ENCODE measurements around the gene VAV3.
A peak's percentile ranks its signal among the peaks of the same experiment; 100 is the strongest.
"Not testable (repeated sequence)": the region's sequence is repeated elsewhere in the genome, so short reads cannot be mapped to it uniquely, and the experiment has no call there.

The VAV3 gene

GRCh38 chr1:107788206-107789202, 176.5 kb downstream of the VAV3 start:
- DNase-seq, result no peak

GRCh38 chr1:107787299-107787698, 177.7 kb downstream of the VAV3 start:
- peak in 1 of 5 donors; percentile 34 for DNase-seq

GRCh38 chr1:107786203-107786845, 178.7 kb downstream of the VAV3 start:
- DNase-seq, result peak in 1 of 5 donors; percentile 69

GRCh38 chr1:107785496-107786202, 179.3 kb downstream of the VAV3 start:
- DNase-seq, result peak in 1 of 5 donors; percentile 30

- DNase-seq, result peak in 3 of 5 donors; percentile 24 to 54 (median 50)
These were observed 182.6 kb downstream of the VAV3 start for GRCh38 chr1:107782217-107782845.

GRCh38 chr1:107781245-107781644, 183.7 kb downstream of the VAV3 start:
- no peak for DNase-seq

GRCh38 chr1:107777664-107778047, 187.3 kb downstream of the VAV3 start:
- no peak for DNase-seq

GRCh38 chr1:107776900-107777663, 187.9 kb downstream of the VAV3 start:
- no peak for DNase-seq

- no peak for DNase-seq
These were observed 193.6 kb downstream of the VAV3 start for GRCh38 chr1:107771377-107771776.

GRCh38 chr1:107767156-107767582, 197.8 kb downstream of the VAV3 start:
- no peak for DNase-seq

- DNase-seq, result no peak
These were observed 198.4 kb downstream of the VAV3 start for GRCh38 chr1:107766533-107766932.

- DNase-seq, result no peak
These were observed 202.1 kb downstream of the VAV3 start for GRCh38 chr1:107762751-107763390.

GRCh38 chr1:107760065-107760464, 204.9 kb downstream of the VAV3 start:
- DNase-seq, result no peak

GRCh38 chr1:107750364-107750959, 214.5 kb downstream of the VAV3 start:
- DNase-seq, result peak in 1 of 5 donors; percentile 11

GRCh38 chr1:107748531-107748930, 216.4 kb downstream of the VAV3 start:
- no peak for DNase-seq

GRCh38 chr1:107741242-107741641, 223.7 kb downstream of the VAV3 start:
- no peak for DNase-seq

GRCh38 chr1:107740579-107740978, 224.4 kb downstream of the VAV3 start:
- DNase-seq, result no peak

GRCh38 chr1:107739651-107740050, 225.3 kb downstream of the VAV3 start:
- no peak for DNase-seq

GRCh38 chr1:107739201-107739600, 225.8 kb downstream of the VAV3 start:
- no peak for DNase-seq

- not testable (repeated sequence) for DNase-seq
These were observed 231.6 kb downstream of the VAV3 start for GRCh38 chr1:107733401-107733800.

GRCh38 chr1:107727866-107728265, 237.1 kb downstream of the VAV3 start:
- DNase-seq, result no peak
